Gastrocnemius medialis (tissue), 4 donors: ENCODE data around the gene MCUB. TPM values are rescaled to one million over a fixed set of nuclear protein-coding genes. Genes with fewer than 3 reads are reported as not detected.

Source experiments
- ATAC-seq, 2 donors: fragments of 150-250 bp; one replicate each; pipeline ENCODE4 v1.9.1; 2016
- DNase-seq, 2 donors: peaks; one replicate each; pipeline ENCODE4 v3.0.0-alpha.2; 2019
- H3K27ac ChIP-seq, 4 donors: fragments of 200-600 bp; sonication (generic); 1 replicate in 1 of 4; 2 replicates in 3 of 4; pipeline ENCODE4 v1.5.1; 2016 to 2018; ENCODE audit warnings: mild to moderate bottlenecking in 2 of 4, moderate library complexity in 1 of 4
- H3K27me3 ChIP-seq, 3 donors: fragments of 200-600 bp; sonication (generic) in 2 of 3; 1 replicate in 1 of 3; 2 replicates in 2 of 3; pipeline versions ENCODE4 v1.5.1 to v1.6.0; 2016 to 2019; ENCODE audit warnings: mild to moderate bottlenecking in 1 of 3, moderate library complexity in 1 of 3
- H3K36me3 ChIP-seq, 2 donors: fragments of 200-600 bp; sonication (generic) in 1 of 2; one replicate each; pipeline ENCODE4 v1.5.1; 2017 to 2018
- H3K4me1 ChIP-seq, 2 donors: fragments of 200-600 bp; sonication (generic) in 1 of 2; one replicate each; pipeline ENCODE4 v1.5.1; 2016 to 2017; ENCODE audit warnings: mild to moderate bottlenecking in 2 of 2
- H3K4me3 ChIP-seq, 4 donors: fragments of 200-600 bp; sonication (generic) in 3 of 4; 1 replicate in 1 of 4; 2 replicates in 3 of 4; pipeline ENCODE4 v1.5.1; 2016 to 2019; ENCODE audit warnings: mild to moderate bottlenecking in 2 of 4
- H3K9me3 ChIP-seq, 3 donors: fragments of 200-600 bp; sonication (generic) in 2 of 3; 1 replicate in 1 of 3; 2 replicates in 2 of 3; pipeline ENCODE4 v1.5.1; 2016 to 2019
- POLR2A ChIP-seq, 2 donors: fragments of 450-650 bp; IDR thresholded peaks; one replicate each; pipeline ENCODE4 v1.6.1; 2017; ENCODE audit warnings: antibody characterized with exemption in 2 of 2, mild to moderate bottlenecking in 2 of 2, moderate library complexity in 2 of 2
- in situ Hi-C, 4 donors: fragments of 200-750 bp; cut with MboI; loops; one replicate each; pipeline versions ENCODE4 v1.15.0 to v1.8.0; 2017; ENCODE audit warnings: low sequenced_read_pairs in 4 of 4
- intact Hi-C: fragments of 100-400 bp; cut with DNase I; formaldehyde crosslinking; loops from one replicate; pipeline ENCODE4 v1.15.1; 2023; ENCODE audit warnings: low total_unique reads
- total RNA-seq, 4 donors: library from RNA; depleted of rRNA; stranded (reverse); fragments of >200 nt; gene quantifications; one replicate each; pipeline versions ENCODE4 v1.1.0 to v1.2.3, GENCODE V29; 2016
- TF ChIP-seq, protein P1 (sequence below), 5 experiments: fragments of 450-650 bp in 3 of 5; fragments of 200-600 bp in 2 of 5; sonication (generic) in 2 of 5; IDR thresholded peaks in 4 of 5; conservative IDR thresholded peaks in 1 of 5; 1 replicate in 4 of 5; 2 replicates in 1 of 5; pipeline ENCODE4 v1.5.1; 2016 to 2019; ENCODE audit warnings: antibody characterized with exemption in 5 of 5, mild to moderate bottlenecking in 3 of 5, moderate library complexity in 3 of 5

MCUB gene
- total RNA-seq, 4 donors from 2014 or later, result 2.6 to 5.6 (median 4.0) TPM

DNA sequence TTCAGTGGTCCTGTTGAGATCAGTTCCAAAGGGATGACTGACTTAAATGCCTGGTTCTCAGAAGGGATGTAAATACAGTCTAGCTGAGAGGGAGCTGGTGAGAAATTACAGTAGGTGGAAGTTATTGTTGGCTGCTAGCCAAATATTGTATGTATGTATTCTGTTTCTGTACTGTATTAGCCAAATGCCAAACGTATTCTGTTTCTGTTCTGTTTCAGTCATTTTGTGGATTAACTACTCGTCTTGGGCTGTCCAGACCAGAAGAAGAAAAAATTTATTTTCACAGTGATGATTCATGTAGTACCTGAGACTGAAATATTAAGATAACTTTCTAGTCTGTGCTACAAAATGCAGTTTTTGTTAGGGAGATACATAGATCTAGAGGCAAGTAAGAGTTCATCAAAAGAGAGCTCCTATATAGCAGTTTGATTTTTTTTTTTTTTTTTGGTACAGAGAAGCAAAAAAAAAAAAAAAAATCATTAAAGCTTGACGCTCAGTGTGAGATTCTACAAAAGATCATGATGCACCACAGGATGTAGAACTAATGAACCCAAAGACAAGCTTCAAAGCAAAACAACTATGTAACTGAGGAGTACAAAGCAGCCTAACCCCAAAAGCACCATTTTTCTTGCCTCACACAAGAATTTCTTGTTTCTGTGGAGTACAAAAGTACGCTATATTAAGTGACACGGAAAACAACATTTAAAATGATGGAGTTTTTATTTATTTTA is 88.4 kb downstream of the MCUB start:
- in situ Hi-C loops, result no loop called here
- H3K4me1 ChIP-seq, result no peaks in the 10 kb centered on the region
- intact Hi-C loops, result no loop called here
- no peak for ATAC-seq
- H3K27me3 ChIP-seq, result no peaks in the 10 kb centered on the region
- no peaks in the 10 kb centered on the region for H3K9me3 ChIP-seq
- no peak overlapping the region for H3K4me3 ChIP-seq
- DNase-seq, result no peak
- no peak overlapping the region for H3K27ac ChIP-seq
- H3K36me3 ChIP-seq, result no peaks in the 10 kb centered on the region
- TF ChIP-seq POLR2A (IDR thresholded peaks at IDR 0.05), result no peak
- TF ChIP-seq, protein P1, sequence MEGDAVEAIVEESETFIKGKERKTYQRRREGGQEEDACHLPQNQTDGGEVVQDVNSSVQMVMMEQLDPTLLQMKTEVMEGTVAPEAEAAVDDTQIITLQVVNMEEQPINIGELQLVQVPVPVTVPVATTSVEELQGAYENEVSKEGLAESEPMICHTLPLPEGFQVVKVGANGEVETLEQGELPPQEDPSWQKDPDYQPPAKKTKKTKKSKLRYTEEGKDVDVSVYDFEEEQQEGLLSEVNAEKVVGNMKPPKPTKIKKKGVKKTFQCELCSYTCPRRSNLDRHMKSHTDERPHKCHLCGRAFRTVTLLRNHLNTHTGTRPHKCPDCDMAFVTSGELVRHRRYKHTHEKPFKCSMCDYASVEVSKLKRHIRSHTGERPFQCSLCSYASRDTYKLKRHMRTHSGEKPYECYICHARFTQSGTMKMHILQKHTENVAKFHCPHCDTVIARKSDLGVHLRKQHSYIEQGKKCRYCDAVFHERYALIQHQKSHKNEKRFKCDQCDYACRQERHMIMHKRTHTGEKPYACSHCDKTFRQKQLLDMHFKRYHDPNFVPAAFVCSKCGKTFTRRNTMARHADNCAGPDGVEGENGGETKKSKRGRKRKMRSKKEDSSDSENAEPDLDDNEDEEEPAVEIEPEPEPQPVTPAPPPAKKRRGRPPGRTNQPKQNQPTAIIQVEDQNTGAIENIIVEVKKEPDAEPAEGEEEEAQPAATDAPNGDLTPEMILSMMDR (IDR thresholded peaks at IDR 0.05 in 4 of 5, conservative IDR thresholded peaks at IDR 0.05 in 1 of 5), result no peak

DNA sequence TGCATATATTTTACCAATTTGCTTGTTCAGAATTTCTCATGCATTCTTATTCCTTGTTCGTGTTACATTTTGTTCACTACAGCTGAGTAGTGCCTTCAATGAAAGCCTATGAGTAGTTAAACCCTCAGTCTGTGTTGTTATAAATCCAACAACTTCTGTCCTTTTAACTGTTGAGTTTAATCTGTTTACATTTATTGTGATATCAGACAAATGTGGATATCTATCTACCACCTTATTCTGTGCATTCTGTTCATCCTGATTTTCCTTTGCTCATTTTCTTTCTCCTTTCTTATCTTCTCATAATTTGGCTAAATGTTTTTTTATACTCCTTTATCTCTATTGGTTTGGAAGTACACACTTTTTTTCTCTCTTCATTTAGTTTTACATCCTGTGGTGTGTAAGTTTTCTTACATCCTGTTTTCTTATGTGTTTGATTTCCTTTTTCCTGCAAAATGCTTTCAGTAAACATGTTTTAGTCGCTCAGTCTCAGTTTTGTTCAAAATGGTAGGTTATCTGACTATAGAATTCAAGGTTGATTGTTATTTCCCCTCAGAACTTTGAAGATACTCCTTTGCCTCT is 89.0 kb downstream of the MCUB start:
- TF ChIP-seq, protein P1 (IDR thresholded peaks at IDR 0.05 in 4 of 5, conservative IDR thresholded peaks at IDR 0.05 in 1 of 5), result no peak
- TF ChIP-seq POLR2A (IDR thresholded peaks at IDR 0.05), result no peak
- H3K27me3 ChIP-seq, result no peaks in the 10 kb centered on the region
- intact Hi-C loops, result no loop called here
- no peaks in the 10 kb centered on the region for H3K9me3 ChIP-seq
- in situ Hi-C loops, result no loop called here
- no peaks in the 10 kb centered on the region for H3K4me1 ChIP-seq
- H3K36me3 ChIP-seq, result no peaks in the 10 kb centered on the region
- H3K27ac ChIP-seq, result no peak overlapping the region
- no peak for ATAC-seq
- DNase-seq, result no peak
- H3K4me3 ChIP-seq, result no peak overlapping the region

DNA sequence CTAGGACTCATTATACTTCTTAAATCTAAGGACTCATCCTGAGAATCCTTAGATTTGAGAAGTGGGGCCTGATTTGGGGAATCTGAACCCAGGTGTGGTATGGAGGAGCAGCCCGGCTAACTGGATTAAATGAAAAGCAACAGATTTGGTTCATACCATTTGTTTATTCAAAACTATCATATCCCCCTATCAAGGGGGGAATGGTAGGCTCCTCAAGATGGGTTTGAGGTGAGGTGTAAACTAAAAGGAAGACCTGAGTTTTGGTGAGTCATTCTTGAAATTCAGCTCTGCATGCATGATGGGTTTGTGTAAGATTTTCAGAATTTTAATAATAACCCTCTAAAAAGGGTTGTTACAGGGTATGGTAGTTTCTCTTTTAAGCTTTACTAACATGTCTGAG is 89.8 kb downstream of the MCUB start:
- ATAC-seq, result no peak
- intact Hi-C loops, result no loop called here
- no peak overlapping the region for H3K27ac ChIP-seq

DNA sequence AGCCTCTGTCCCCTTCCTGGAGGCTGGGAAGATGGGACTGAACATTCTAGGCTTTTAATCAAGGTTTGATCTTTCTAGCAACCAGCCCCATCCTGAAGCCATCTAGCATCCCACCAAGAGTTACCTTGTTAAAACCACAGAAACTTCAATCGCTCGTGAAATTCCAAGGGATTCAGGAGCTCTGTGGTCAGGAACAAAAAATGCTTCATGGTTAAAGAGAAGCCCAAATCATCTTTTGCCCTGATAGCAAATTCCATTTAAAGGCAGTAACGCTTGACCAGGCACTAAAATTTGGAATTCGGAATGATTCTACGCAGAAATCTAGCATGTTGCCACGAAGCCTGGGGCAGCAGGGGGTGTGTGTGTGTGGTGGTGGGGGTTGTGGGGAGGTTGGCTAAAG is 95.3 kb downstream of the MCUB start:
- Histone ChIP-seq H3K36me3 (no peaks in the 10 kb centered on the region), H3K4me3 (no peak overlapping the region), H3K4me1 (no peaks in the 10 kb centered on the region), H3K9me3 (no peaks in the 10 kb centered on the region), H3K27me3 (no peaks in the 10 kb centered on the region), H3K27ac (no peak overlapping the region)
- in situ Hi-C loops, result no loop called here
- intact Hi-C loops, result no loop called here
- TF ChIP-seq POLR2A (IDR thresholded peaks at IDR 0.05), result no peak
- TF ChIP-seq, protein P1 (IDR thresholded peaks at IDR 0.05 in 4 of 5, conservative IDR thresholded peaks at IDR 0.05 in 1 of 5), result no peak
- DNase-seq, result no peak
- ATAC-seq, result no peak

More for the DNA sequence above, 89.8 kb downstream of the MCUB start:
- H3K4me1 ChIP-seq, result no peaks in the 10 kb centered on the region
- TF ChIP-seq, protein P1 (IDR thresholded peaks at IDR 0.05 in 4 of 5, conservative IDR thresholded peaks at IDR 0.05 in 1 of 5), result no peak
- TF ChIP-seq POLR2A (IDR thresholded peaks at IDR 0.05), result no peak
- in situ Hi-C loops, result no loop called here
- no peaks in the 10 kb centered on the region for H3K9me3 ChIP-seq
- H3K36me3 ChIP-seq, result no peaks in the 10 kb centered on the region
- no peak for DNase-seq
- no peaks in the 10 kb centered on the region for H3K27me3 ChIP-seq
- no peak overlapping the region for H3K4me3 ChIP-seq
